ENCODE measurements around the gene HAUS7.

The HAUS7 gene

DNA sequence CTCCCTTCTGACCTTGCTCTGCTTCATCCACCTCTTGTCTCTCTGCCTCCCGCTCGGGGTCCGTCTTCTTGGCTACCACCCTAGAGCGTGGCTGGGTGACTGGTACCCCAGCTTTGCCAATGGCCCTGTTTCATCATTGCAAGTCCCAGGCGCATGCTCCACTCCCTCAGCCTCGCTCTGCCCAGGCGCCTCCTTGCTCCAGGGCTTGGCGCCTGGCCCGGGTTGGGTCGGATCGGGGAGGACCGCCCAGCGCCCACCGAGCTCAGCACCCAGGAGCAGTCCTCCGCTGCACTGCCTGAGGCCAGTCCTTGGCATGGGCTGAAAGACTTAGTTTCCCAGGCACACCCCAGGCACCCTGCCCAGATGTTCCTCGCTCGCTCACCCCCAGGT is 25.0 kb upstream of the HAUS7 start:
- no peaks in the 10 kb centered on the region for H3K27me3 ChIP-seq (ENCODE audit: insufficient read depth, poor library complexity, severe bottlenecking)
- H3K4me3 ChIP-seq (replicated peaks; ENCODE audit: insufficient read depth, low read length) = no peak overlapping the region
- TF ChIP-seq GABPA (IDR thresholded peaks at IDR 0.05; ENCODE audit: low read depth) (no peak), SPI1 (IDR thresholded peaks at IDR 0.05; ENCODE audit: borderline replicate concordance, low read depth) (no peak), POLR2AphosphoS5 (IDR thresholded peaks at IDR 0.05; ENCODE audit: low read depth) (no peak)
- TF ChIP-seq, protein P1, sequence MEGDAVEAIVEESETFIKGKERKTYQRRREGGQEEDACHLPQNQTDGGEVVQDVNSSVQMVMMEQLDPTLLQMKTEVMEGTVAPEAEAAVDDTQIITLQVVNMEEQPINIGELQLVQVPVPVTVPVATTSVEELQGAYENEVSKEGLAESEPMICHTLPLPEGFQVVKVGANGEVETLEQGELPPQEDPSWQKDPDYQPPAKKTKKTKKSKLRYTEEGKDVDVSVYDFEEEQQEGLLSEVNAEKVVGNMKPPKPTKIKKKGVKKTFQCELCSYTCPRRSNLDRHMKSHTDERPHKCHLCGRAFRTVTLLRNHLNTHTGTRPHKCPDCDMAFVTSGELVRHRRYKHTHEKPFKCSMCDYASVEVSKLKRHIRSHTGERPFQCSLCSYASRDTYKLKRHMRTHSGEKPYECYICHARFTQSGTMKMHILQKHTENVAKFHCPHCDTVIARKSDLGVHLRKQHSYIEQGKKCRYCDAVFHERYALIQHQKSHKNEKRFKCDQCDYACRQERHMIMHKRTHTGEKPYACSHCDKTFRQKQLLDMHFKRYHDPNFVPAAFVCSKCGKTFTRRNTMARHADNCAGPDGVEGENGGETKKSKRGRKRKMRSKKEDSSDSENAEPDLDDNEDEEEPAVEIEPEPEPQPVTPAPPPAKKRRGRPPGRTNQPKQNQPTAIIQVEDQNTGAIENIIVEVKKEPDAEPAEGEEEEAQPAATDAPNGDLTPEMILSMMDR (IDR thresholded peaks at IDR 0.05; ENCODE audit: insufficient read depth, low read length) = no peak
- TF ChIP-seq, protein P2, sequence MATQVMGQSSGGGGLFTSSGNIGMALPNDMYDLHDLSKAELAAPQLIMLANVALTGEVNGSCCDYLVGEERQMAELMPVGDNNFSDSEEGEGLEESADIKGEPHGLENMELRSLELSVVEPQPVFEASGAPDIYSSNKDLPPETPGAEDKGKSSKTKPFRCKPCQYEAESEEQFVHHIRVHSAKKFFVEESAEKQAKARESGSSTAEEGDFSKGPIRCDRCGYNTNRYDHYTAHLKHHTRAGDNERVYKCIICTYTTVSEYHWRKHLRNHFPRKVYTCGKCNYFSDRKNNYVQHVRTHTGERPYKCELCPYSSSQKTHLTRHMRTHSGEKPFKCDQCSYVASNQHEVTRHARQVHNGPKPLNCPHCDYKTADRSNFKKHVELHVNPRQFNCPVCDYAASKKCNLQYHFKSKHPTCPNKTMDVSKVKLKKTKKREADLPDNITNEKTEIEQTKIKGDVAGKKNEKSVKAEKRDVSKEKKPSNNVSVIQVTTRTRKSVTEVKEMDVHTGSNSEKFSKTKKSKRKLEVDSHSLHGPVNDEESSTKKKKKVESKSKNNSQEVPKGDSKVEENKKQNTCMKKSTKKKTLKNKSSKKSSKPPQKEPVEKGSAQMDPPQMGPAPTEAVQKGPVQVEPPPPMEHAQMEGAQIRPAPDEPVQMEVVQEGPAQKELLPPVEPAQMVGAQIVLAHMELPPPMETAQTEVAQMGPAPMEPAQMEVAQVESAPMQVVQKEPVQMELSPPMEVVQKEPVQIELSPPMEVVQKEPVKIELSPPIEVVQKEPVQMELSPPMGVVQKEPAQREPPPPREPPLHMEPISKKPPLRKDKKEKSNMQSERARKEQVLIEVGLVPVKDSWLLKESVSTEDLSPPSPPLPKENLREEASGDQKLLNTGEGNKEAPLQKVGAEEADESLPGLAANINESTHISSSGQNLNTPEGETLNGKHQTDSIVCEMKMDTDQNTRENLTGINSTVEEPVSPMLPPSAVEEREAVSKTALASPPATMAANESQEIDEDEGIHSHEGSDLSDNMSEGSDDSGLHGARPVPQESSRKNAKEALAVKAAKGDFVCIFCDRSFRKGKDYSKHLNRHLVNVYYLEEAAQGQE (IDR thresholded peaks at IDR 0.05; ENCODE audit: insufficient replicate concordance, low read depth) = no peak
- DNase-seq (ENCODE audit: low read depth in 1 of 2, low spot score in 1 of 2) = no peak
- H3K27ac ChIP-seq (replicated peaks) = no peak overlapping the region

DNA sequence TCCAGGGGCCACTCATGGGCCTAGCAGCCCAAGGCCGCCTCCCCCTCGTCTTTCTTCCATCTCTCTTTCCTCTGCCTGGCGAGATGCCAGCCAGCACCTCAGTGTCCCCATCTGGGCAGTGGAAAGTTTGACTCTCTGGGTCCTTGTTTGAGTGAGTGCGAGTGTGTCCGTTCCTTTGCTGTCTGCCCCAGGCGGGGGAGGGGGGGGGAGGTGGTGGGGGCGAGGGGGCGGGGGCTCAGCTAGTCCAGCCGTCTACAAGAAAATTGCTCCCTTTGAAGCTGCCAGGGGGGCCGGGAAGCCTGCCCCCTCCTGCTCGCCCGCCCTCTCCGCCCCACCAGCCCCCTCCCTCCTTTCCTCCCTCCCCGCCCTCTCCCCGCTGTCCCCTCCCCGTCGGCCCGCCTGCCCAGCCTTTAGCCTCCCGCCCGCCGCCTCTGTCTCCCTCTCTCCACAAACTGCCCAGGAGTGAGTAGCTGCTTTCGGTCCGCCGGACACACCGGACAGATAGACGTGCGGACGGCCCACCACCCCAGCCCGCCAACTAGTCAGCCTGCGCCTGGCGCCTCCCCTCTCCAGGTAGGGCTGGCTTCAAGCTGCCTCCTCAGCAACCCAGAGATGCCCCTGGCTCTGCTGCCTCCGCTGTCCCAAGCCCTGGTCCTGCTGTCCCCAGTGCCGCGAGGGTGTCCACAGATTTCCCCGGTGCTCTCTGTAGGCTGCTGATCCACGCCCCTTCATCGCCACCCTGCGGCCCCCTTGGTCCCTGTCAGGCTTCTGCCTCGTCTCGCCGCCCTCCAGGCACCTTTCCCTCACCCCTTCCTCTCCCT is 24.4 kb upstream of the HAUS7 start, which contains the start of gene BGN:
Gene BGN (plus strand): TSS at position 440 of the 821 bp plus-strand sequence. CDS start 9,652 bp downstream, outside the sequence.
- Histone ChIP-seq H3K27ac (replicated peaks) (no peak within 1 kb of the TSS), H3K4me3 (replicated peaks; ENCODE audit: insufficient read depth, low read length) (no peak within 1 kb of the TSS), H3K27me3 (ENCODE audit: insufficient read depth, poor library complexity, severe bottlenecking) (no peaks in the 10 kb centered on the region)
- no peak for DNase-seq (ENCODE audit: low read depth in 1 of 2, low spot score in 1 of 2)
- no peak for TF ChIP-seq POLR2AphosphoS5 (IDR thresholded peaks at IDR 0.05; ENCODE audit: low read depth)
- TF ChIP-seq SPI1 (IDR thresholded peaks at IDR 0.05; ENCODE audit: borderline replicate concordance, low read depth) = no peak
- no peak for TF ChIP-seq GABPA (IDR thresholded peaks at IDR 0.05; ENCODE audit: low read depth)
- TF ChIP-seq, protein P1 (IDR thresholded peaks at IDR 0.05; ENCODE audit: insufficient read depth, low read length) = no peak
- TF ChIP-seq, protein P2 (IDR thresholded peaks at IDR 0.05; ENCODE audit: insufficient replicate concordance, low read depth) = no peak

DNA sequence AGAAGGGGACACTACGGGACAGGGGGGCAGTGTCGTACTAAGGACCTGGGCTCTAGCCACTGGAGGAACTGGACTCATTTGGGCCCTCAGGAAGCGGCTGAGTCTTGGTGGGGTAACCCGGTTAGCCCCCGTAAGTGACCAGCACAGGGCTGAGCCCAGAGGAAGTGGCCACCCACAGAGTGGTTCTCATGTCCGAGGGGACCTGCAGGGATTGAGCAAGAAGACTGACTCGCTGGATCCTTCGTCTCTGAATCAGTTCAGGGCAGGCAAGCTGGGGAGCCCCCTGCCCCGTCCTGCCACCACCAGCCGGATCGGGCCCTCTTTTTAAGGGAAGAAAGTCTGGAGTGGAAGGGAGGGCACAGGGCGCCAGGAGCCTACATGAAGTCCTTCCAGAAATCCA is 23.7 kb upstream of the HAUS7 start:
- Histone ChIP-seq H3K27ac (replicated peaks) (no peak overlapping the region), H3K27me3 (ENCODE audit: insufficient read depth, poor library complexity, severe bottlenecking) (no peaks in the 10 kb centered on the region), H3K4me3 (replicated peaks; ENCODE audit: insufficient read depth, low read length) (no peak overlapping the region)
- no peak for DNase-seq (ENCODE audit: low read depth in 1 of 2, low spot score in 1 of 2)
- TF ChIP-seq SPI1 (IDR thresholded peaks at IDR 0.05; ENCODE audit: borderline replicate concordance, low read depth) (no peak), GABPA (IDR thresholded peaks at IDR 0.05; ENCODE audit: low read depth) (no peak), POLR2AphosphoS5 (IDR thresholded peaks at IDR 0.05; ENCODE audit: low read depth) (no peak)
- TF ChIP-seq, protein P2 (IDR thresholded peaks at IDR 0.05; ENCODE audit: insufficient replicate concordance, low read depth) = no peak
- TF ChIP-seq, protein P1 (IDR thresholded peaks at IDR 0.05; ENCODE audit: insufficient read depth, low read length) = no peak

All from HL-60 (cell line).